ENCODE data around the gene MAGI1. TPM values are rescaled to one million over a fixed set of nuclear protein-coding genes. Genes with fewer than 3 reads are reported as not detected.

The MAGI1 gene
- total RNA-seq, 5 donors from 2014 or later (not counting 1 experiment from before 2014, with no cell fraction given) = 0.23 to 0.63 (median 0.29) TPM

DNA sequence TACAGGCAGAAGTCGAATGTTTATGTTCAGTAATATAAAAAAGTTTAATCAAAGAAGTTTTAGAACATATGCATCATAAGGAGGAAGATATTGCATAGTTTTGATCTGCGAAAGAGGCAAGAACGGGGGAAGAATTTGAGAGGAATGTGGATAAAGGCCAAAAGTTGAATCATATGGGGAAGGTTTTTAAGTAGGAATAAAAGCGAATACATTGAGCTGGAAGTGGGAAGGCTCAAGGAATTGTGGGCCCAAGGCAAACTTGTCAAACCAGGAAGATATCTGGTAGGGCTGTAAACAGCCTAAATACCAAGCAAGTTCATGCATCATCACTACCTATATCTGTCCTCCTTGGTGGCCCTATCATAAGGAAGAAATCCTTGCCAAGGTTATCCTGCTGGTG, 186.9 kb downstream of the MAGI1 start:
- no peaks in the 10 kb centered on the region for H3K4me1 Mint-ChIP-seq
- no peak overlapping the region for H3K4me3 Mint-ChIP-seq
- Histone ChIP-seq H3K27me3 (replicated peaks in 1 of 2; ENCODE audit: control insufficient read depth in 2 of 2, extremely low read depth in 1 of 2, insufficient read depth in 2 of 2, low read length in 1 of 2) (no peaks in the 10 kb centered on the region), H3K4me3 (ENCODE audit: control insufficient read depth in 1 of 2, extremely low read depth in 1 of 2, low read length in 1 of 2) (no peak overlapping the region), H3K4me1 (ENCODE audit: control insufficient read depth in 1 of 2, extremely low read depth in 1 of 2, insufficient read depth in 2 of 2, low read length in 2 of 2) (no peaks in the 10 kb centered on the region), H3K36me3 (ENCODE audit: control insufficient read depth in 2 of 2, extremely low read depth in 1 of 2, insufficient read depth in 1 of 2, low read length in 1 of 2) (no peaks in the 10 kb centered on the region), H3K27ac (ENCODE audit: low read length) (no peak overlapping the region), H3K9me3 (no peaks in the 10 kb centered on the region)
- peaks cover 0 to 4% (median 2%) of the 10 kb centered on the region in 3 donors for H3K9me3 Mint-ChIP-seq
- ChIA-PET CTCF (no interaction called here), POLR2A (no interaction called here)
- no peak for ATAC-seq (replicated peaks in 1 of 4)
- DNase-seq = no peak
- no peaks in the 10 kb centered on the region for H3K36me3 Mint-ChIP-seq
- 93% methylated on average over 3 of the region's 4 CpGs for WGBS (ENCODE audit: insufficient coverage)
- no peak overlapping the region for H3K27ac Mint-ChIP-seq
- H3K27me3 Mint-ChIP-seq = no peaks in the 10 kb centered on the region

GRCh38 chr3:65850261-65850660, 188.5 kb downstream of the MAGI1 start:
- H3K27ac Mint-ChIP-seq = no peak overlapping the region
- H3K36me3 Mint-ChIP-seq = no peaks in the 10 kb centered on the region
- H3K27ac ChIP-seq (ENCODE audit: low read length) = no peak overlapping the region
- H3K27me3 ChIP-seq (replicated peaks in 1 of 2; ENCODE audit: control insufficient read depth in 2 of 2, extremely low read depth in 1 of 2, insufficient read depth in 2 of 2, low read length in 1 of 2) = no peaks in the 10 kb centered on the region
- no peaks in the 10 kb centered on the region for H3K27me3 Mint-ChIP-seq
- H3K4me1 Mint-ChIP-seq = no peaks in the 10 kb centered on the region
- no peak overlapping the region for H3K4me3 ChIP-seq (ENCODE audit: control insufficient read depth in 1 of 2, extremely low read depth in 1 of 2, low read length in 1 of 2)
- H3K4me1 ChIP-seq (ENCODE audit: control insufficient read depth in 1 of 2, extremely low read depth in 1 of 2, insufficient read depth in 2 of 2, low read length in 2 of 2) = no peaks in the 10 kb centered on the region
- CTCF ChIA-PET = no interaction called here
- H3K9me3 Mint-ChIP-seq = peaks cover 0 to 4% (median 2%) of the 10 kb centered on the region in 3 donors
- no peak for DNase-seq
- no peak overlapping the region for H3K4me3 Mint-ChIP-seq
- no peaks in the 10 kb centered on the region for H3K36me3 ChIP-seq (ENCODE audit: control insufficient read depth in 2 of 2, extremely low read depth in 1 of 2, insufficient read depth in 1 of 2, low read length in 1 of 2)
- no peaks in the 10 kb centered on the region for H3K9me3 ChIP-seq
- no CpG with 5 or more reads among the region's 3 CpGs for WGBS (ENCODE audit: insufficient coverage)
- no peak for ATAC-seq (replicated peaks in 1 of 4)
- POLR2A ChIA-PET = no interaction called here

- Mint-ChIP-seq H3K27ac (no peak overlapping the region), H3K9me3 (peaks cover 0 to 3% (median 0%) of the 10 kb centered on the region in 3 donors)
- no peak for ATAC-seq (replicated peaks in 1 of 4)
Observed at GRCh38 chr3:65848024-65848423, 190.7 kb downstream of the MAGI1 start.

GRCh38 chr3:65846936-65847335, 191.8 kb downstream of the MAGI1 start:
- peaks cover 0 to 3% (median 0%) of the 10 kb centered on the region in 3 donors for H3K9me3 Mint-ChIP-seq
- Histone ChIP-seq H3K27me3 (replicated peaks in 1 of 2; ENCODE audit: control insufficient read depth in 2 of 2, extremely low read depth in 1 of 2, insufficient read depth in 2 of 2, low read length in 1 of 2) (no peaks in the 10 kb centered on the region), H3K4me1 (ENCODE audit: control insufficient read depth in 1 of 2, extremely low read depth in 1 of 2, insufficient read depth in 2 of 2, low read length in 2 of 2) (no peaks in the 10 kb centered on the region), H3K36me3 (ENCODE audit: control insufficient read depth in 2 of 2, extremely low read depth in 1 of 2, insufficient read depth in 1 of 2, low read length in 1 of 2) (no peaks in the 10 kb centered on the region), H3K27ac (ENCODE audit: low read length) (no peak overlapping the region), H3K9me3 (no peaks in the 10 kb centered on the region), H3K4me3 (ENCODE audit: control insufficient read depth in 1 of 2, extremely low read depth in 1 of 2, low read length in 1 of 2) (no peak overlapping the region)
- H3K4me1 Mint-ChIP-seq = no peaks in the 10 kb centered on the region
- no peak for DNase-seq
- CTCF ChIA-PET = no interaction called here
- H3K27ac Mint-ChIP-seq = no peak overlapping the region
- H3K4me3 Mint-ChIP-seq = no peak overlapping the region
- POLR2A ChIA-PET = interaction anchor here in 1 of 2 donors (0.6 kb wide), 1 partner anchor 480 kb away, joined by 3 read pairs; no protein-coding TSS in a partner anchor
- 100% methylated on average over 1 of the region's 1 CpG for WGBS (ENCODE audit: insufficient coverage)
- no peaks in the 10 kb centered on the region for H3K27me3 Mint-ChIP-seq
- no peak for ATAC-seq (replicated peaks in 1 of 4)
- no peaks in the 10 kb centered on the region for H3K36me3 Mint-ChIP-seq

More at GRCh38 chr3:65848024-65848423, 190.7 kb downstream of the MAGI1 start:
- H3K4me3 Mint-ChIP-seq = no peak overlapping the region
- no peaks in the 10 kb centered on the region for H3K27me3 Mint-ChIP-seq
- no peak for DNase-seq
- no peak overlapping the region for H3K4me3 ChIP-seq (ENCODE audit: control insufficient read depth in 1 of 2, extremely low read depth in 1 of 2, low read length in 1 of 2)
- H3K9me3 ChIP-seq = no peaks in the 10 kb centered on the region
- H3K4me1 Mint-ChIP-seq = no peaks in the 10 kb centered on the region
- H3K4me1 ChIP-seq (ENCODE audit: control insufficient read depth in 1 of 2, extremely low read depth in 1 of 2, insufficient read depth in 2 of 2, low read length in 2 of 2) = no peaks in the 10 kb centered on the region
- POLR2A ChIA-PET = no interaction called here
- H3K27me3 ChIP-seq (replicated peaks in 1 of 2; ENCODE audit: control insufficient read depth in 2 of 2, extremely low read depth in 1 of 2, insufficient read depth in 2 of 2, low read length in 1 of 2) = no peaks in the 10 kb centered on the region
- no peaks in the 10 kb centered on the region for H3K36me3 ChIP-seq (ENCODE audit: control insufficient read depth in 2 of 2, extremely low read depth in 1 of 2, insufficient read depth in 1 of 2, low read length in 1 of 2)
- CTCF ChIA-PET = no interaction called here
- WGBS (ENCODE audit: insufficient coverage) = 85% methylated on average over 5 of the region's 7 CpGs
- H3K36me3 Mint-ChIP-seq = no peaks in the 10 kb centered on the region
- no peak overlapping the region for H3K27ac ChIP-seq (ENCODE audit: low read length)

DNA sequence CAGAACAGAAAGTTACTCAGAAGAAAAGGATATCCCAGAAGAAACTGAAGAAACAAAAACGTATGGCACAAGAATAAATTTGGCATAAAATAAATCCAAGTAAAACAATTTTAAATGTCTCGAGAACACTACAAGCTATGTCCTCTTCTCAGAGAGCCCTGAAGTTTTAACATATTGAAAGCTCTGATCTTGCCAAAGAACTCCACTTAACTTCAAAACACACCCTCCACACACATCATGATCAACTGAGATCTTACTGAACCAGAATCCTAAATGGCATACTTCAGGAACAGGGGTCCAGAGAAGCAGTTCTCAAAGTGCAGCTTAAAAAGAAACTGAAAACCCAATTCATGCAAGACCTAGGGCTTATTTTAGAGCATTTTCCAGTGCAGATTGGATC, 194.3 kb downstream of the MAGI1 start:
- H3K4me1 ChIP-seq (ENCODE audit: control insufficient read depth in 1 of 2, extremely low read depth in 1 of 2, insufficient read depth in 2 of 2, low read length in 2 of 2) = no peaks in the 10 kb centered on the region
- Mint-ChIP-seq H3K9me3 (peaks cover 0 to 3% (median 0%) of the 10 kb centered on the region in 3 donors), H3K27ac (no peak overlapping the region), H3K36me3 (no peaks in the 10 kb centered on the region), H3K27me3 (no peaks in the 10 kb centered on the region), H3K4me3 (no peak overlapping the region), H3K4me1 (no peaks in the 10 kb centered on the region)
- no peaks in the 10 kb centered on the region for H3K36me3 ChIP-seq (ENCODE audit: control insufficient read depth in 2 of 2, extremely low read depth in 1 of 2, insufficient read depth in 1 of 2, low read length in 1 of 2)
- WGBS (ENCODE audit: insufficient coverage) = no CpG with 5 or more reads among the region's 2 CpGs
- H3K27me3 ChIP-seq (replicated peaks in 1 of 2; ENCODE audit: control insufficient read depth in 2 of 2, extremely low read depth in 1 of 2, insufficient read depth in 2 of 2, low read length in 1 of 2) = no peaks in the 10 kb centered on the region
- no peak overlapping the region for H3K27ac ChIP-seq (ENCODE audit: low read length)
- no peak for ATAC-seq (replicated peaks in 1 of 4)
- no peak overlapping the region for H3K4me3 ChIP-seq (ENCODE audit: control insufficient read depth in 1 of 2, extremely low read depth in 1 of 2, low read length in 1 of 2)
- H3K9me3 ChIP-seq = no peaks in the 10 kb centered on the region
- ChIA-PET POLR2A (no interaction called here), CTCF (no interaction called here)
- no peak for DNase-seq

DNA sequence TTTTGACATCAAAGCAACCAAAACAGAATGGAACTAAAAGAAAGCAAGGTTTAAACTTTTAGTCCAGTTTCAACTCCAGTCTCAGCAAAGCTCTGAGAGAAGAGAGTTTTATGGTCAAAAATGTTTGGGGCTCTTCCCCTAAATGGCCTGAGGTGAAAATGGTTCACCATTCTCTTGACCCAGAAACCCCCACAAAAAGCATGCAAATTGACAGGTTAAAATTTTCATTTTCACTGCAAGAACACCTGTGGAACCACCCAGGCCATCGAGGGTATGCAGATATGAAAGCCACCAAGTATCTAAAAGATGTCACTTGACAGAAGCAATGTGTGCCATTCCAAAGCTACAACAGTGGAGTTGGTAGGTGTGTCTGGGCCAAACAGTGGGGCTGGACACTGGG, 195.0 kb downstream of the MAGI1 start:
- WGBS (ENCODE audit: insufficient coverage) = 38% methylated on average over 1 of the region's 1 CpG
- CTCF ChIA-PET = no interaction called here

DNA sequence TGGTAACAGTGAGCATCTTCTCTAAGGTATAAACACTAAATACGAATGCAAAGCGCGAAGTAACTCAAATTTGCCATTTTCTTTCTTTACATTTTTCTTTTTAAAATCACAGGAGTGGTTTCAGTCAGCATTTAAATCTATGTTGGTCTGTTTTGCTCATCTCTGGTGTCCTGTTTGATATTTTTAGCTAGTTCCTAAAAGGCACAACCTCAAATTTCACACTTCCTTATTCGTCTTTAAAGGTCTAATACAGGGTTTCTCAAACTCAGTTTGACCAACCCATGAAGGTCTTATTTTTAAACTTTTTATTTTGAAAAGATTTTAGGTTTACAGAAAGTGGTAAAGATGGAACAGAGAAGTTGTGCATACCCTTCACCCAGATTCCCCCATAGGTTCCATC, 201.1 kb downstream of the MAGI1 start:
- DNase-seq (no peak), ATAC-seq (replicated peaks in 1 of 4) (no peak)
- H3K4me1 Mint-ChIP-seq = no peaks in the 10 kb centered on the region
- H3K27ac Mint-ChIP-seq = no peak overlapping the region
- ChIA-PET POLR2A (no interaction called here), CTCF (no interaction called here)
- WGBS (ENCODE audit: insufficient coverage) = no CpG with 5 or more reads among the region's 4 CpGs
- Histone ChIP-seq H3K9me3 (no peaks in the 10 kb centered on the region), H3K27ac (ENCODE audit: low read length) (no peak overlapping the region), H3K4me3 (ENCODE audit: control insufficient read depth in 1 of 2, extremely low read depth in 1 of 2, low read length in 1 of 2) (no peak overlapping the region), H3K4me1 (ENCODE audit: control insufficient read depth in 1 of 2, extremely low read depth in 1 of 2, insufficient read depth in 2 of 2, low read length in 2 of 2) (no peaks in the 10 kb centered on the region), H3K27me3 (replicated peaks in 1 of 2; ENCODE audit: control insufficient read depth in 2 of 2, extremely low read depth in 1 of 2, insufficient read depth in 2 of 2, low read length in 1 of 2) (no peaks in the 10 kb centered on the region), H3K36me3 (ENCODE audit: control insufficient read depth in 2 of 2, extremely low read depth in 1 of 2, insufficient read depth in 1 of 2, low read length in 1 of 2) (no peaks in the 10 kb centered on the region)
- peaks cover 2 to 7% (median 6%) of the 10 kb centered on the region in 3 donors for H3K9me3 Mint-ChIP-seq
- no peaks in the 10 kb centered on the region for H3K27me3 Mint-ChIP-seq
- H3K36me3 Mint-ChIP-seq = no peaks in the 10 kb centered on the region
- H3K4me3 Mint-ChIP-seq = no peak overlapping the region

More for the DNA sequence above, 195.0 kb downstream of the MAGI1 start:
- H3K27me3 ChIP-seq (replicated peaks in 1 of 2; ENCODE audit: control insufficient read depth in 2 of 2, extremely low read depth in 1 of 2, insufficient read depth in 2 of 2, low read length in 1 of 2) = no peaks in the 10 kb centered on the region
- no peak overlapping the region for H3K4me3 ChIP-seq (ENCODE audit: control insufficient read depth in 1 of 2, extremely low read depth in 1 of 2, low read length in 1 of 2)
- H3K4me1 Mint-ChIP-seq = no peaks in the 10 kb centered on the region
- H3K27ac Mint-ChIP-seq = no peak overlapping the region
- DNase-seq = no peak
- peaks cover 0 to 3% (median 0%) of the 10 kb centered on the region in 3 donors for H3K9me3 Mint-ChIP-seq
- POLR2A ChIA-PET = no interaction called here
- no peaks in the 10 kb centered on the region for H3K4me1 ChIP-seq (ENCODE audit: control insufficient read depth in 1 of 2, extremely low read depth in 1 of 2, insufficient read depth in 2 of 2, low read length in 2 of 2)
- no peak overlapping the region for H3K4me3 Mint-ChIP-seq
- no peaks in the 10 kb centered on the region for H3K36me3 Mint-ChIP-seq
- H3K36me3 ChIP-seq (ENCODE audit: control insufficient read depth in 2 of 2, extremely low read depth in 1 of 2, insufficient read depth in 1 of 2, low read length in 1 of 2) = no peaks in the 10 kb centered on the region
- ATAC-seq (replicated peaks in 1 of 4) = no peak
- H3K27ac ChIP-seq (ENCODE audit: low read length) = no peak overlapping the region
- H3K9me3 ChIP-seq = no peaks in the 10 kb centered on the region
- no peaks in the 10 kb centered on the region for H3K27me3 Mint-ChIP-seq
